PC-9 (cell line): ENCODE measurements around the gene TNFAIP6. TPM values are rescaled to one million over a fixed set of nuclear protein-coding genes. Genes with fewer than 3 reads are reported as not detected.

ENCODE experiments used
- BruUV-seq: library from RNA; stranded (reverse); fragments of 400-500 nt; replicated peaks from 2 replicates; lab custom pipeline; 2021; lab: Mats Ljungman, UMichigan
- CTCF ChIA-PET: fragments of 300-600 bp; sonication (Branson Sonifier 250); formaldehyde crosslinking; loops from one replicate; lab custom pipeline; 2022; ENCODE audit warnings: antibody characterized with exemption; lab: Charles Lee
- POLR2A ChIA-PET: fragments of 300-600 bp; sonication (Branson Sonifier 250); formaldehyde crosslinking; loops from one replicate; lab custom pipeline; 2022; ENCODE audit warnings: antibody characterized with exemption; ENCODE audit not compliant: unreplicated experiment; lab: Charles Lee
- DNase-seq, 2 experiments: peaks; one replicate each; pipeline versions ENCODE4 v3.0.0 to v3.0.0-alpha.2; 2015 to 2022; ENCODE audit warnings: mixed read lengths in 1 of 2
- H2AFZ ChIP-seq: fragments of 200-600 bp; sonication (generic); 2 replicates; pipeline ENCODE4 v1.8.1; 2017; ENCODE audit warnings: antibody characterized with exemption
- H3F3A ChIP-seq: fragments of 200-600 bp; sonication (generic); 2 replicates; pipeline ENCODE4 v1.8.1; 2017; ENCODE audit warnings: antibody characterized with exemption, mild to moderate bottlenecking, low read depth; ENCODE audit not compliant: insufficient read depth
- H3K27ac ChIP-seq: fragments of 200-600 bp; sonication (generic); 2 replicates; pipeline ENCODE4 v1.6.1; 2016; ENCODE audit warnings: mixed run types
- H3K27me3 ChIP-seq: fragments of 200-600 bp; sonication (generic); 2 replicates; pipeline ENCODE4 v1.6.1; 2016; ENCODE audit warnings: low read depth, mixed run types; ENCODE audit not compliant: insufficient read depth
- H3K36me3 ChIP-seq: fragments of 200-600 bp; sonication (generic); 2 replicates; pipeline ENCODE4 v1.6.1; 2016; ENCODE audit warnings: low read depth, mixed run types
- H3K4me1 ChIP-seq: fragments of 200-600 bp; sonication (generic); replicated peaks from 2 replicates; pipeline ENCODE4 v1.6.1; 2016; ENCODE audit warnings: mixed run types; ENCODE audit not compliant: insufficient read depth
- H3K4me2 ChIP-seq: fragments of 200-600 bp; sonication (generic); 2 replicates; pipeline ENCODE4 v1.6.1; 2017; ENCODE audit warnings: mixed run types
- H3K4me3 ChIP-seq: fragments of 200-600 bp; sonication (generic); 2 replicates; pipeline ENCODE4 v1.6.1; 2016; ENCODE audit warnings: mixed run types
- H3K79me2 ChIP-seq: fragments of 200-600 bp; sonication (generic); 2 replicates; pipeline ENCODE4 v1.6.1; 2017; ENCODE audit warnings: low read depth, mixed run types
- H3K9me2 ChIP-seq: fragments of 200-600 bp; sonication (generic); 2 replicates; pipeline ENCODE4 v1.8.1; 2017; ENCODE audit warnings: mild to moderate bottlenecking; ENCODE audit not compliant: insufficient read depth
- H3K9me3 ChIP-seq: fragments of 200-600 bp; sonication (generic); 2 replicates; pipeline ENCODE4 v1.8.1; 2016; ENCODE audit warnings: low read depth; ENCODE audit not compliant: insufficient read depth
- H4K20me1 ChIP-seq: fragments of 200-600 bp; sonication (generic); 2 replicates; pipeline ENCODE4 v1.8.1; 2017; ENCODE audit not compliant: insufficient read depth
- CTCF ChIP-seq: fragments of 200-600 bp; sonication (generic); conservative IDR thresholded peaks from 2 replicates; pipeline ENCODE4 v1.6.1; 2017; ENCODE audit warnings: mixed run types, antibody characterized with exemption, mild to moderate bottlenecking, moderate library complexity
- EZH2 ChIP-seq: fragments of 200-600 bp; sonication (generic); IDR thresholded peaks from 2 replicates; pipeline ENCODE4 v1.8.0; 2017; ENCODE audit warnings: antibody characterized with exemption, low read depth
- intact Hi-C: fragments of 100-400 bp; cut with micrococcal nuclease; formaldehyde crosslinking; loops from one replicate; pipeline ENCODE4 v1.10.0; 2022; ENCODE audit not compliant: unreplicated experiment
- total RNA-seq: library from RNA; stranded (reverse); gene quantifications from 2 replicates; pipeline ENCODE4 v1.2.3, GENCODE V29; 2021

Gene TNFAIP6
- total RNA-seq, 1 experiment from 2014 or later: not detected

- TF ChIP-seq EZH2 (no peak), CTCF (no peak)
- H3K36me3 ChIP-seq: no peaks in the 10 kb centered on the region
- intact Hi-C loops: no loop called here
- H3K4me1 ChIP-seq: no peaks in the 10 kb centered on the region
- H3K4me2 ChIP-seq: no peak overlapping the region
- no peaks in the 10 kb centered on the region for H3F3A ChIP-seq
- ChIA-PET CTCF (no interaction called here), POLR2A (no interaction called here)
- H3K4me3 ChIP-seq: no peak overlapping the region
- H3K9me2 ChIP-seq: no peaks in the 10 kb centered on the region
- H2AFZ ChIP-seq: no peak overlapping the region
- H3K79me2 ChIP-seq: no peaks in the 10 kb centered on the region
- DNase-seq: no peak
- H3K27ac ChIP-seq: no peak overlapping the region
- no peaks in the 10 kb centered on the region for H4K20me1 ChIP-seq
- H3K9me3 ChIP-seq: no peaks in the 10 kb centered on the region
- H3K27me3 ChIP-seq: no peaks in the 10 kb centered on the region
- BruUV-seq: no TSS peak
Measured at GRCh38 chr2:151395509-151396374, 38.4 kb downstream of the TNFAIP6 start.

- BruUV-seq: no TSS peak
- intact Hi-C loops: no loop called here
Measured at GRCh38 chr2:151399981-151400380, 42.6 kb downstream of the TNFAIP6 start.

GRCh38 chr2:151401149-151401548 is 43.8 kb downstream of the TNFAIP6 start:
- no peak overlapping the region for H3K4me2 ChIP-seq
- no TSS peak for BruUV-seq
- H3K9me3 ChIP-seq: no peaks in the 10 kb centered on the region
- ChIA-PET CTCF (interaction anchor here (0.6 kb wide), 1 partner anchor 20 kb away, joined by 3 read pairs; no protein-coding TSS in a partner anchor), POLR2A (no interaction called here)
- no peaks in the 10 kb centered on the region for H3F3A ChIP-seq
- no peaks in the 10 kb centered on the region for H4K20me1 ChIP-seq
- H3K4me3 ChIP-seq: no peak overlapping the region
- H3K4me1 ChIP-seq: no peaks in the 10 kb centered on the region
- H3K27me3 ChIP-seq: no peaks in the 10 kb centered on the region
- no peak overlapping the region for H2AFZ ChIP-seq
- DNase-seq: no peak
- H3K9me2 ChIP-seq: no peaks in the 10 kb centered on the region
- no peaks in the 10 kb centered on the region for H3K79me2 ChIP-seq
- intact Hi-C loops: no loop called here
- H3K27ac ChIP-seq: no peak overlapping the region
- TF ChIP-seq CTCF: no peak
- no peak for TF ChIP-seq EZH2
- no peaks in the 10 kb centered on the region for H3K36me3 ChIP-seq

More at GRCh38 chr2:151399981-151400380, 42.6 kb downstream of the TNFAIP6 start:
- Histone ChIP-seq H3K4me2 (no peak overlapping the region), H3K27me3 (no peaks in the 10 kb centered on the region), H3K9me2 (no peaks in the 10 kb centered on the region), H4K20me1 (no peaks in the 10 kb centered on the region), H3K79me2 (no peaks in the 10 kb centered on the region), H2AFZ (no peak overlapping the region), H3K36me3 (no peaks in the 10 kb centered on the region), H3K27ac (no peak overlapping the region), H3K4me3 (no peak overlapping the region), H3K4me1 (no peaks in the 10 kb centered on the region), H3K9me3 (no peaks in the 10 kb centered on the region), H3F3A (no peaks in the 10 kb centered on the region)
- TF ChIP-seq CTCF: no peak
- TF ChIP-seq EZH2: no peak
- ChIA-PET CTCF (no interaction called here), POLR2A (no interaction called here)
- DNase-seq: no peak
